HG02798 (cell line): Measurements from ENCODE around the gene SLC25A36.
A peak's percentile ranks its signal among the peaks of the same experiment; 100 is the strongest.
"Not testable (repeated sequence)": the region's sequence is repeated elsewhere in the genome, so short reads cannot be mapped to it uniquely, and the experiment has no call there.

Source experiments
- ATAC-seq: cut with Tn5 transposase; IDR thresholded peaks from one replicate; pipeline ENCODE4 v1.9.1; 2021; ENCODE audit warnings: mild to moderate bottlenecking; ENCODE audit not compliant: unreplicated experiment, poor library complexity

Gene SLC25A36

DNA sequence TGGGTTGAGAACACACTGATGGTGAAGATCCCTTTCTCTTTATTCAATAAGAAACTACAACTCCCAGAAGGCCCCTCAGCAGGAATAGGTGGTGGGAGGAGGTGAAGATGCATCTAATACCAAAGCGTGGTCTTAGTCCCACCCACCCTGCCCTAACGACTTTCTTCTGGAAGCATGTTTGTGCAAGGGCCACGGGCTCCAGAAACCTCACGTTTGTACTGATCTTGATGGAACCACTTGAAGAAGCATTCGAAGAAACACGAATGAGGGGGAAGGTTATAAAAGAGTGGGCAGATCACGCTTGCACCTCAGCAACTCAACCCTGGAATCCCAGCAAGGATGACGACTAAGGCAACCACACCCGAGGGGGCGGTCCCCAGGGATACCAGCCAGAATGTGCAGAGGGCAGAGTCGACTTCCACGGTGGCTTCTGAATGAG is 10.6 kb upstream of the SLC25A36 start:
- ATAC-seq = no peak

DNA sequence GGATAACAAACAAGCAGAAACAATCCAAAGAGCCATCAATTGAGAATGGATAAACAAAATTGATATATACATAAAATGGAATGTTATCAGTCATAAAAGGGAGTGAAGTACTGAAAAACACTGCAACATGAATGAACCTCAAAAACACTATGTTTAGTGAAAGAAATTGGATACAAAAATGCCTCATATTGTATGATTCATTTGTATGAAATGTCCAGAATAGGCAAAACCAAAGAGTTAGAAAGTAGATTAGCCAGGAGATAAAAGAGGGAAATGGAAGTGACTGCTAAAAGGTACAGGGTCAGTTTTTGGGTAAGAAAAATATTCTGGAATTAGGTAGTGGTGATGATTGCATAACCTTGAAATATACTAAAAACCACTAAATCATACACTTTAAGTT is 9.8 kb upstream of the SLC25A36 start:
- no peak for ATAC-seq

DNA sequence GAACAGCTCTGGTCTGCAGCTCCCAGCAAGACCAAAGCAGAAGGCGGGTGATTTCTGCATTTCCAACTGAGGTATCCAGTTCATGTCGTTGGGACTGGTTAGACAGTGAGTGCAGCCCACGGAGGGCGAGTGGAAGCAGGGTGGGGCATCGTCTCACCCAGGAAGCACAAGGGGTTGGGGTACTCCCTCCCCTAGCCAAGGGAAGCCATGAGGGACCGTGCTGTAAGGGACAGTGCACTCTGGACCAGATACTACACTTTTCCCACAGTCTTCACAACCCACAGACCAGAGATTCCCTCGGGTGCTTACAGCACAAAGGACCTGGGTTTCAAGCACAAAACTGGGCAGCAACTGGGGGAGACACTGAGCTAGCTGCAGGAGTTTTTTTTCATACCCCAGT is 8.5 kb upstream of the SLC25A36 start:
- no peak for ATAC-seq

GRCh38 chr3:140933552-140933951 is 8.1 kb upstream of the SLC25A36 start:
- no peak for ATAC-seq

- not testable (repeated sequence) for ATAC-seq
Measured at GRCh38 chr3:140939305-140939704, 2.3 kb upstream of the SLC25A36 start.

GRCh38 chr3:140941090-140941433 is 574 bp upstream of the SLC25A36 start:
- no peak for ATAC-seq

DNA sequence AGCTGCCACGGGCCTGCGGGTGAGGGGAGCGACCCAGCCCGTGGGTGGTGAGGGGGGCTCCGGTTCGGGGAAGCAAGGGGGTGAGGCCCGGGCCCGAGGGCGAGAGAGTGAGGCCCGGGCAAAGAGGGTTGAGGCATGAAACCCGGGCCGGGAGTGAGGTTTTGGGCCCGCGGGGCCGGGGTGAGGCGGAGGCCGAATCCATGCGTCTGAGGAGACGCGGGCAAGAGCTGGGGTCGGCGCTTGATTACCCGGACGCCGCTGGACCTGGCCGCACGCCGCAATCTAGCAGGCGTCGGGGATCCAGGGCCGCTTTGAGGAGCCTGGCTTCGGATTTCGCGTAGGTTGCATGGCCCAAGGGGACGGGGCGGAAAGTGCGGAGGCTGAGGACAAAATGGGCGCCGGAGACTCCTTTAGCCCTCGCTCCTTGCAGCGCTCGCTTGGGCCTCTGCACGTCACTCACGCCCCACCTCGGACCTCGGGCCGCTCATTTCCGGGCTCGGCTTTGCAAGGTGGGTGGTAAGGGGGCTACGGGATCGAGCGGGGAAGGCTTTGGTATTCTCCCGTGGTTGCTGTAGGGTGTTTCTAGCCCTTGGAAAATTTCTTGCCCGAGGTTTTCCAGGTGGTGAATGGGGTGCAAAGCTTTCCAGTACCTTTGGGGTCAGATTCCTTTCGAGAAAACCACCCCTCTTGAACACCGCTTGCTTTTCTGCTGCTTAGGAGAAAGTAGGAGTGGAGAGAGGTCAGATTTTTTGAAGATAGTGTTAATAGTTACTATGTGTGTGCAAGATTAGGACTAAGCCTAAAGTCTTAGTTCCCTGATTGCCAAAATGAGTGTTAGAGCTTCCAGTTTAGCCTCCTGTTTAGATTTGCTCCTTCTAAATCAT is 827 bp downstream of the SLC25A36 start:
- peak; percentile 45 for ATAC-seq

- ATAC-seq = no peak
Measured at GRCh38 chr3:140943781-140944552, 2.3 kb downstream of the SLC25A36 start.

- no peak for ATAC-seq
Measured at GRCh38 chr3:140948460-140949249, 7.0 kb downstream of the SLC25A36 start.

- no peak for ATAC-seq
Measured at GRCh38 chr3:140950144-140950543, 8.5 kb downstream of the SLC25A36 start.

GRCh38 chr3:140950863-140951262 is 9.2 kb downstream of the SLC25A36 start:
- ATAC-seq = no peak

DNA sequence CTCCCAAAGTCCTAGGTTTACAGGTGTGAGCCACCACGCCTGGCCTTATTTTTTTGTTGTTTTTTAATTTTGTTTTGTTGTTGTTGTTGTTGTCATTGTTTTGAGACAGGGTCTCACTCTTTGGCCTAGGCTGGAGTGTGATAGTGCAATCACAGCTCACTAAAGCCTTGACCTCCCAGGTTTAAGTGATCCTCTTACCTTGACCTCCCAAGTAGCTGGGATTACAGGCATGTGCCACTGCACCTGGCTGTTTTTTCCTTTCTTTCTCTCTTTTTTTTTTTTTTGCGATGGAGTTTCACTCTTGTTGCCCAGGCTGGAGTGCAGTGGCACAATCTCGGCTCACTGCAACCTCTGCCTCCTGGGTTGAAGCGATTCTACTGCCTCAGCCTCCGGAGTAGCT is 10.1 kb downstream of the SLC25A36 start:
- ATAC-seq = not testable (repeated sequence)

DNA sequence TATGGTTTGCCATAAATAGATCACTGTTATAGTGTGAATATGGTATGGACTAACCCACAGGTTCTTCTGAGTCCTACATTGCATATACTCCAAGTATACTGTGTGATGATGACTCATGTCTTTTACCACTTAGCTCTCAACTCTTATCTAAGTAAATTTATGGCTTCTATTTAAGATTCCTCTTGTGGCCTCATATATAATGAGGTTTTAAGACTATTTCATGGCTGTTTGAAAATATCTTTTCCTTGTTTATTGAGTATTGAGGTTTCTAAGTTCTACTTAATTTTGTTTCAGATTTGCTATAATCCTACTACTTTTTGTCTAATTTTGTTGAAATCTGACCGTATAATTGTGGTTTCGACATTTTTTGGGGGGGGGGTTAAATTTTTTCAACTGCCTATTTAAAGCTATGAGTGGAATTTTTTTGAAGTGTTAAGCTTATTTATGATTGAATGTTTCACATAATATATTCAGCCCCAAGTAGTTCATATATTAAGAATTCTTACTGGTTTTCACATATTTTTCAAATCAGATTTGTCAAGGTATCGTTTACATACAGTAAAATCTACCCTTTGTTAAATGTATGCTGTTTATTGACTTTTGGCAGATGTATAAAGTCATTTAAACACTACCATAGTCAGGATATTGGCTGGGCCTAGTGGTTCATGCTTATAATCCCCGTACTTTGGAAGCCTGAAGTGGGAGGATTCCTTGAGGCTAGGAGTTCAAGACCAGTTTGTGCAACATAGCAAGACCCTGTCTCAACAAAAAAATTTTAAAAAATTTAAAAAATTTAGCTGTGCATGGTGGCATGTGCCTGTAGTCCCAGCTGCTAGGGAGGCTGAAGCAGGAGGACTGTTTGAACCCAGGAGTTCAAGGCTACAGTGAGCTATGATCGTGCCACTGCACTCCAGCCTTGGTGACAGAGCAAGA is 11.7 kb downstream of the SLC25A36 start:
- ATAC-seq = no peak

GRCh38 chr3:140954576-140954975 is 12.9 kb downstream of the SLC25A36 start:
- ATAC-seq = no peak

DNA sequence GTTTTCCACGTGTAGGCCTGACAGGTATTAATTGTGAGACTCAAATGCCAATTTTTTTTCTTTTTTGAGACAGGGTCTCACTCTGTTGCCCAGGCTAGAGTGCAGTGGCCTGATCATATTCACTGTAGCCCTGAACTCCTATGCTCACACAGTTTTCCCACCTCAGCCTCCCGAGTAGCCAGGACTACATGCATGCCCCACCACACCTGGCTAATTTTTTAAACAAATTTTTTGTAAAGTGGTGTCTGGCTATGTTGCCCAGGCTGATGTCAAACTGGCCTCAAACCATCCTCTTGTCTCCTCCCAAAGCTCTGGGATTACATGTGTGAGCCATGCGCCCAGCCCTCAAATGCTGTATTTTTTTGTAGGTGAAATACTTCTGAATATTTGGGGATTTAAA is 14.0 kb downstream of the SLC25A36 start:
- ATAC-seq = no peak

DNA sequence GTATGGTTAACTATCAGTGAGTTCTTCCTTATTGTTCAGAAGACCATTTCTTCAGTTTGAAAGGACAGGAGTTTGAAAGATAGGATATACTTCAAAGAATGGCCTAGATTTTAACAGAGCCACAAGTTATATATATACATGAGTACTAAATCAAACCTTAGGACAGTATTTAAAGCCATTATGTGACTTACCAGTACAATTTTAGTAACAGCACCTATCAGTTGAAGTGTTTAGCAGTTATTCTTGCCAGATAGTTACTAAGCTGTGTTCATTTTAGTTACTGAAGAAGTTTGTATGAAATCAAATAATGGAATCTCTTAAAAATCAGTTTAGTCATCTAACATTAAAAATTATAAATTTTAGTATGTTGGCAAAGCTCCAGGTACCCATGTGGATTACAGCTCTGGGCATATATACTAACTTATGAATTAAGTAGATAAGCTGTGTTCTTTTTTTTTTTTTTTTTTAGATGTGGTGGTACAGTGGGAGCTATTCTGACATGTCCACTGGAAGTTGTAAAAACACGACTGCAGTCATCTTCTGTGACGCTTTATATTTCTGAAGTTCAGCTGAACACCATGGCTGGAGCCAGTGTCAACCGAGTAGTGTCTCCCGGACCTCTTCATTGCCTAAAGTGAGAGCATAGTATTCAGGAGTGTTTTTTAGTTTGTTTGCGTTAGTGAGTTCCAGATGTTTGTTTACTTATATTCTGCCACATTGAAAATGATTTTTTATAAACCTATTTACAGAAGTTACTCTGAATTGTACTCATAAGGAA is 14.6 kb downstream of the SLC25A36 start:
- ATAC-seq = no peak

DNA sequence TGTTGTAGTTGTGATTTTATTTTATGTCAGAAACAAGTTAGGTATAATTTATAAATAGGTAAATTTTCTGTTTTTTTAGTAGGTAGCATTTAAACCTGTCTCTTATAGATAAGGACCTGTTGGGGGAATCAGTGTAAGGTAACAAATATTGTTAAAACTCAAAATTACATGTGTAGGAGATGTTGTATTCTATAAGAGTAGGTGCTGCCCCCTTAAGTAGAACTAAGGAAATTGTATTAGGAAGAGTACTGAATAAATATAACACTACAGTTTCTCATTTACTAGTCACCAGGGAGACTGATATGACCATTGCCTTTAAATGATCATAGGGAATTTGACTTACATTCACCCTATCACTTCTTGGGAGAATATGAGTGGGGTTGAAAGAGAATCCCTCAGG is 31.2 kb downstream of the SLC25A36 start:
- ATAC-seq = no peak

GRCh38 chr3:140974900-140975299 is 33.3 kb downstream of the SLC25A36 start:
- ATAC-seq = no peak

GRCh38 chr3:140980663-140981062 is 39.0 kb downstream of the SLC25A36 start:
- ATAC-seq = no peak
